ENCODE measurements around the gene GALNT2.

GRCh38 chr1:230255991-230256390 is 189.0 kb downstream of the GALNT2 start:
- TF ChIP-seq EP300 (IDR thresholded peaks at IDR 0.05; ENCODE audit: low read depth in 2 of 2, low read length in 2 of 2) (no peak), EP300 (CRISPR knock-in tag; IDR thresholded peaks at IDR 0.05; ENCODE audit: borderline replicate concordance) (no peak), ARNT (IDR thresholded peaks at IDR 0.05) (no peak), ZNF615 (CRISPR knock-in tag; IDR thresholded peaks at IDR 0.05; ENCODE audit: borderline replicate concordance) (no peak), LRRFIP1 (CRISPR knock-in tag; conservative IDR thresholded peaks at IDR 0.05) (no peak), CTCF (CRISPR knock-in tag; IDR thresholded peaks at IDR 0.05) (no peak), GABPA (IDR thresholded peaks at IDR 0.05; ENCODE audit: low read depth, low read length) (no peak), GABPA (CRISPR knock-in tag; IDR thresholded peaks at IDR 0.05; ENCODE audit: low read depth) (no peak), SIN3A (IDR thresholded peaks at IDR 0.05; ENCODE audit: borderline replicate concordance, low read depth, low read length) (no peak), ZUFSP (CRISPR knock-in tag; IDR thresholded peaks at IDR 0.05; ENCODE audit: borderline replicate concordance) (no peak)

Measured in HepG2 (cell line).